Calu3 (cell line): ENCODE data around the gene NLE1. TPM values are rescaled to one million over a fixed set of nuclear protein-coding genes. Genes with fewer than 3 reads are reported as not detected.
"Not testable (repeated sequence)": the region's sequence is repeated elsewhere in the genome, so short reads cannot be mapped to it uniquely, and the experiment has no call there.

Source experiments
- BruUV-seq: library from RNA; stranded (reverse); fragments of 400-500 nt; replicated peaks from 2 replicates; lab custom pipeline; 2021; lab: Mats Ljungman, UMichigan
- CTCF ChIA-PET: fragments of 300-600 bp; sonication (Branson Sonifier 250); formaldehyde crosslinking; loops from one replicate; lab custom pipeline; 2022; ENCODE audit warnings: antibody characterized with exemption; lab: Charles Lee
- DNase-seq: peaks from one replicate; pipeline ENCODE4 v3.0.0; 2022
- H3K27ac Mint-ChIP-seq: one replicate; pipeline ENCODE4 v1.8.0; 2022; ENCODE audit warnings: mixed read lengths; ENCODE audit not compliant: unreplicated experiment
- H3K27me3 Mint-ChIP-seq: one replicate; pipeline ENCODE4 v1.8.0; 2022; ENCODE audit warnings: mixed read lengths; ENCODE audit not compliant: unreplicated experiment
- H3K36me3 Mint-ChIP-seq: one replicate; pipeline ENCODE4 v1.8.0; 2022; ENCODE audit warnings: mild to moderate bottlenecking, moderate library complexity, mixed read lengths; ENCODE audit not compliant: insufficient read depth, unreplicated experiment
- H3K4me1 Mint-ChIP-seq: one replicate; pipeline ENCODE4 v1.8.0; 2022; ENCODE audit warnings: mild to moderate bottlenecking, low read depth, mixed read lengths; ENCODE audit not compliant: unreplicated experiment
- H3K4me3 Mint-ChIP-seq: one replicate; pipeline ENCODE4 v1.8.0; 2022; ENCODE audit warnings: mild to moderate bottlenecking, low read depth, moderate library complexity, mixed read lengths; ENCODE audit not compliant: unreplicated experiment
- H3K9me3 Mint-ChIP-seq: one replicate; pipeline ENCODE4 v1.8.0; 2022; ENCODE audit warnings: low read depth, mixed read lengths; ENCODE audit not compliant: unreplicated experiment
- CTCF ChIP-seq: fragments of 200-600 bp; IDR thresholded peaks from one replicate; pipeline ENCODE4 v1.8.0; 2022; ENCODE audit warnings: antibody characterized with exemption; ENCODE audit not compliant: unreplicated experiment
- intact Hi-C: fragments of 100-400 bp; cut with micrococcal nuclease; formaldehyde crosslinking; loops from one replicate; pipeline ENCODE4 v1.10.0; 2022; ENCODE audit not compliant: unreplicated experiment
- total RNA-seq: library from RNA; stranded (reverse); gene quantifications from 2 replicates; pipeline ENCODE4 v1.2.3, GENCODE V29; 2022

NLE1 gene
- total RNA-seq, 1 experiment from 2014 or later = 30.0 TPM

GRCh38 chr17:35117984-35118383 is 24.1 kb downstream of the NLE1 start:
- Mint-ChIP-seq H3K9me3 (no peaks in the 10 kb centered on the region), H3K27ac (no peak overlapping the region), H3K4me3 (peak overlapping the region; percentile 75), H3K4me1 (peaks cover 27% of the 10 kb centered on the region), H3K36me3 (peaks cover 23% of the 10 kb centered on the region), H3K27me3 (no peaks in the 10 kb centered on the region)
- BruUV-seq = no TSS peak
- CTCF ChIA-PET = interaction anchor here (2.2 kb wide), 1 partner anchor 137 kb away, joined by 9 read pairs; the partner anchor contains the start of gene LIG3
- no peak for TF ChIP-seq CTCF
- DNase-seq = no peak
- intact Hi-C loops = loop anchor here (5.0 kb wide), 1 partner anchor 576 kb away; no protein-coding TSS in a partner anchor

DNA sequence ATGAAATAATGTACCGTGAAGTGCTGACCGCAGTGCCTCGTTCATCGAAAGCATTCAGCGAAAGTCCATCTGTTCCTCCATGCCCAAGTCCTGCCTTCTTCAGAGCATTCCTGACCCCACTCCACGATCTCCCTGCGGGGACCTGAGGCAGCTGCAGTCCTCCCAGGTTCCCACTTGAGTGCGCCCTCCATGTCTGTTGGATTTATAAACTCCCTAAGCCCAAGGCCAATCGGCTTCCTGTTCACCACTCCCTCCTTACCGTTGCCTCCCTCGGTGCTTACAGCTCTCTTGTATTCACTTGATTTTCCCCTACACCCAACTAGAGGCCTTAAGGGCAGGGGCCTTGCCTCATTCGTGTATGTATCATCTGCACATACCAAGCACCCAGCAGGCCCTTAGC is 25.3 kb downstream of the NLE1 start:
- H3K9me3 Mint-ChIP-seq = no peaks in the 10 kb centered on the region
- TF ChIP-seq CTCF = no peak
- no TSS peak for BruUV-seq
- peak overlapping the region; percentile 32 for H3K27ac Mint-ChIP-seq
- no peak for DNase-seq
- peaks cover 23% of the 10 kb centered on the region for H3K36me3 Mint-ChIP-seq
- CTCF ChIA-PET = no interaction called here
- H3K4me3 Mint-ChIP-seq = no peak overlapping the region
- no peaks in the 10 kb centered on the region for H3K27me3 Mint-ChIP-seq
- intact Hi-C loops = loop anchor here (5.0 kb wide), 1 partner anchor 575 kb away; no protein-coding TSS in a partner anchor
- H3K4me1 Mint-ChIP-seq = peaks cover 27% of the 10 kb centered on the region

DNA sequence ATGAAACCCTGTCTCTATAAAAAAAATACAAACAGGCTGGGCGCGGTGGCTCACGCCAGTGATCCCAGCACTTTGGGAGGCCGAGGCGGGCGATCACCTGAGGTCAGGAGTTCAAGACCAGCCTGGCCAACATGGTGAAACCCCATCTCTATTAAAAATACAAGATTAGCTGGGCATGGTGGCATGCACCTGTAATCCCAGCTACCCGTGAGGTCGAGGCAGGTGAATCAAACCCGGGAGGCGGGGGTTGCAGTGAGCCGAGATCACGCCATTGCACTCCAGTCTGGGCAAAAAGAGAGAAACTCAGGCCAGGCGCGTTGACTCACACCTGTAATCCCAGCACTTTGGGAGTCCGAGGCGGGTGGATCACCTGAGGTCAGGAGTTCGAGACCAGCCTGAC is 31.3 kb downstream of the NLE1 start:
- H3K4me1 Mint-ChIP-seq, H3K36me3 Mint-ChIP-seq, H3K9me3 Mint-ChIP-seq, DNase-seq, H3K27ac Mint-ChIP-seq, H3K4me3 Mint-ChIP-seq, BruUV-seq, CTCF ChIA-PET, H3K27me3 Mint-ChIP-seq, intact Hi-C loops: not testable (repeated sequence)

DNA sequence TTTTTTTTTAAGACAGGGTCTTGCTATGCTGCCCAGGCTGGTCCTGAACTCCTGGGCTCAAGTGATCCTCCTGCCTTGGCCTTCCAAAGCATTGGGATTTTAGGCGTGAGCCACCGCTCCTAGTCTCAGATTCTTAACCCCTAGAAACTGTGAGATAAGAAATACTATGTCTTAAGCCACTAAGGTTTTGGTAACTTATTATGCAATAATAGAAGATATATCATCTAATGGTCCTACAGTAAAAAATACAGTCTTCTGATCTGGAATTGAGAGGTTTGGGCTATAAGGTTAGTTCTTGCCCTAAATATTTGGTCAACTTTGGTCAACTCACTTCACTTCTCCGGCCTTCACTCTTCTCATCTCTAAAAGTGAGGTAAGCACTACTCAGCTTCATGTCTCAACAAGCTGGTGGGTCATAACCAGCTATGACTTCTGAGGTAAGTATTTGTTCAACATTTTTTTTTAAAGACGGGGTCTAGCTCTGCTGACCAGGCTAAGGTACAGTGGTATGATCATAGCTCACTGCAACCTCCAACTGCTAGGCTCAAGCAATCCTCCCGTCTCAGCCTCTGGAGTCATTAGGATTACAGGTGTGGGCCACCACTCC is 37.2 kb downstream of the NLE1 start:
- BruUV-seq = no TSS peak
- CTCF ChIA-PET = no interaction called here
- intact Hi-C loops = no loop called here
- H3K4me3 Mint-ChIP-seq = no peak overlapping the region
- no peaks in the 10 kb centered on the region for H3K27me3 Mint-ChIP-seq
- peaks cover 4% of the 10 kb centered on the region for H3K36me3 Mint-ChIP-seq
- no peaks in the 10 kb centered on the region for H3K9me3 Mint-ChIP-seq
- TF ChIP-seq CTCF = no peak
- no peaks in the 10 kb centered on the region for H3K4me1 Mint-ChIP-seq
- no peak for DNase-seq
- no peak overlapping the region for H3K27ac Mint-ChIP-seq

DNA sequence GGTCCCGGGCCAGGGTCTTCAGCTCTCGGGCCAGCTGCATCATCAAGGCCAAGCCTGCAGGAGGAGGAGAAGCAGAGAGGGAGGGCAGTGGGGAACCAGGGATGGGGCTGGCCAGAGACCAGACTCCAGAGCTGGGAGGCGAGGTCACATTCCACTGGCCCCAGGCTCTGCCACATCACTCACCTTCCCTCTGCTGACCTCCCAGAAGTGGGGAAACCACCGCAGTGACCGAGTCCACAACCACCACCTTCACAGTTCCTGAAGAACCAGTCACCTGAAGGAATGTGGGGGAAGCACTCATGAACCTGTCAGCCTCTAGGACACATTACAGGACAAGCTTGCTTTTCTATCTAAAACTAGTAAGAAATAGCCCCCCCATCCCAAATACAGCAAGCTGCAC is 38.8 kb downstream of the NLE1 start:
- TF ChIP-seq CTCF = no peak
- BruUV-seq = no TSS peak
- H3K27me3 Mint-ChIP-seq = no peaks in the 10 kb centered on the region

More for the DNA sequence above, 38.8 kb downstream of the NLE1 start:
- intact Hi-C loops = no loop called here
- H3K27ac Mint-ChIP-seq = no peak overlapping the region
- H3K36me3 Mint-ChIP-seq = no peaks in the 10 kb centered on the region
- CTCF ChIA-PET = interaction anchor here (0.8 kb wide), 1 partner anchor 28 kb away, joined by 3 read pairs; no protein-coding TSS in a partner anchor
- H3K4me3 Mint-ChIP-seq = no peak overlapping the region
- no peak for DNase-seq
- no peaks in the 10 kb centered on the region for H3K9me3 Mint-ChIP-seq
- no peaks in the 10 kb centered on the region for H3K4me1 Mint-ChIP-seq
